ENCODE data around the gene GFOD2. TPM values are rescaled to one million over a fixed set of nuclear protein-coding genes. Genes with fewer than 3 reads are reported as not detected.
"Not testable (repeated sequence)": the region's sequence is repeated elsewhere in the genome, so short reads cannot be mapped to it uniquely, and the experiment has no call there.

Gene GFOD2
- total and polyA plus RNA-seq, 2 donors (not counting 3 experiments of a cell fraction or from before 2014, with no cell fraction given) = 38.1 to 47.5 TPM

DNA sequence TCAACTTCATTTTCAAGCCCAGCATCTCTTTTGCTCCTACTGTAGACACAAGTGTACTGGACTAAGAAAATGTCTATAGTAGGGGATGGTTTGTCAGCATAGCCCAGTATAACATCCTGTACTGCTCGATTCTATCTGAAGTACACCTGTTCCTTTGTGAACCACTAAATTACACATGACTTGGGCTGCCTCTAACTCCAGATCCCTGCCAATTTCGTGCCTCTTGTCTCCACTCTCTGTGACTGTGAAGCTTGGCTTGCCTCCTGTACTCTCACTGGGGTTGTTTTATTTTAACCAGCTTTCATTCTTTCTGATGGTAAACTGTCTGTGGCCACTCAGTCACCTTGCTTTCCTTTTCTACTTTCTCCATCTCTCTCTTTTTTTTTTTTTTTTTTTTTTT lies 24.5 kb downstream of the GFOD2 start:
- no peak overlapping the region for H3K4me3 ChIP-seq (replicated peaks in 1 of 3; ENCODE audit: insufficient read depth in 1 of 3, low read depth in 1 of 3, low read length in 3 of 3)
- POLR2A ChIA-PET = no interaction called here
- DNase-seq (ENCODE audit: low read depth, low spot score) (no peak), FAIRE-seq (no peak)
- peaks cover 2% of the 10 kb centered on the region for H4K20me1 ChIP-seq (replicated peaks; ENCODE audit: control insufficient read depth, extremely low read depth, insufficient read depth, low read length)
- TF ChIP-seq POLR2AphosphoS5 (IDR thresholded peaks at IDR 0.05; ENCODE audit: insufficient read depth, low read depth, low read length) (no peak), GATA2 (IDR thresholded peaks at IDR 0.05; ENCODE audit: insufficient read depth, insufficient read length, low read depth, low read length) (no peak), EZH2 (IDR thresholded peaks at IDR 0.05; ENCODE audit: borderline replicate concordance, low read depth, low read length, severe bottlenecking) (no peak), POLR2A (IDR thresholded peaks at IDR 0.05; ENCODE audit: low read depth, low read length) (no peak), MYC (IDR thresholded peaks at IDR 0.05; ENCODE audit: low read depth, low read length) (no peak), CTCF (IDR thresholded peaks at IDR 0.05; ENCODE audit: extremely low read depth in 1 of 2, insufficient read depth in 1 of 2, low read depth in 1 of 2, low read length in 2 of 2) (no peak), MAX (IDR thresholded peaks at IDR 0.05; ENCODE audit: insufficient read depth, insufficient read length) (no peak), JUN (IDR thresholded peaks at IDR 0.05; ENCODE audit: borderline replicate concordance, insufficient read depth, insufficient read length, low read depth) (no peak), FOS (IDR thresholded peaks at IDR 0.05; ENCODE audit: borderline replicate concordance, insufficient read depth, low read length) (no peak)
- CTCF ChIA-PET = interaction anchor here (0.7 kb wide), 1 partner anchor 174 kb away, joined by 4 read pairs; no protein-coding TSS in a partner anchor
- no peaks in the 10 kb centered on the region for H3K9me1 ChIP-seq (replicated peaks; ENCODE audit: control insufficient read depth, extremely low read depth, insufficient read depth, low read length)
- dilution Hi-C loops (cut with MboI; ENCODE audit: extremely low pct_ligation_motif_present, low sequenced_read_pairs) (loop anchor here (25.0 kb wide), 1 partner anchor 218 kb away; no protein-coding TSS in a partner anchor), intact Hi-C loops (cut with micrococcal nuclease) (no loop called here)
- H2AFZ ChIP-seq (ENCODE audit: low read depth, low read length) = no peak overlapping the region
- H3K27ac ChIP-seq (ENCODE audit: insufficient read depth, low read depth, low read length) = no peak overlapping the region
- H3K4me2 ChIP-seq (ENCODE audit: insufficient read depth, low read length) = no peak overlapping the region
- H3K4me1 ChIP-seq (ENCODE audit: control insufficient read depth, extremely low read depth, insufficient read depth, low read length) = no peaks in the 10 kb centered on the region
- peaks cover 39% of the 10 kb centered on the region for H3K79me2 ChIP-seq (ENCODE audit: control insufficient read depth, insufficient read depth, low read length)
- peaks cover 0 to 7% of the 10 kb centered on the region in 2 experiments for H3K36me3 ChIP-seq (ENCODE audit: control insufficient read depth in 2 of 2, extremely low read depth in 1 of 2, insufficient read depth in 2 of 2, low read length in 2 of 2)
- no peak overlapping the region for H3K9ac ChIP-seq (replicated peaks; ENCODE audit: extremely low read depth, insufficient read depth, low read length)
- BruUV-seq (replicated peaks) = no TSS peak
- H3K27me3 ChIP-seq (ENCODE audit: control insufficient read depth in 2 of 2, insufficient read depth in 2 of 2, low read length in 2 of 2) = no peaks in the 10 kb centered on the region
- no peaks in the 10 kb centered on the region for H3K9me3 ChIP-seq (replicated peaks; ENCODE audit: control insufficient read depth, insufficient read depth, low read length)

DNA sequence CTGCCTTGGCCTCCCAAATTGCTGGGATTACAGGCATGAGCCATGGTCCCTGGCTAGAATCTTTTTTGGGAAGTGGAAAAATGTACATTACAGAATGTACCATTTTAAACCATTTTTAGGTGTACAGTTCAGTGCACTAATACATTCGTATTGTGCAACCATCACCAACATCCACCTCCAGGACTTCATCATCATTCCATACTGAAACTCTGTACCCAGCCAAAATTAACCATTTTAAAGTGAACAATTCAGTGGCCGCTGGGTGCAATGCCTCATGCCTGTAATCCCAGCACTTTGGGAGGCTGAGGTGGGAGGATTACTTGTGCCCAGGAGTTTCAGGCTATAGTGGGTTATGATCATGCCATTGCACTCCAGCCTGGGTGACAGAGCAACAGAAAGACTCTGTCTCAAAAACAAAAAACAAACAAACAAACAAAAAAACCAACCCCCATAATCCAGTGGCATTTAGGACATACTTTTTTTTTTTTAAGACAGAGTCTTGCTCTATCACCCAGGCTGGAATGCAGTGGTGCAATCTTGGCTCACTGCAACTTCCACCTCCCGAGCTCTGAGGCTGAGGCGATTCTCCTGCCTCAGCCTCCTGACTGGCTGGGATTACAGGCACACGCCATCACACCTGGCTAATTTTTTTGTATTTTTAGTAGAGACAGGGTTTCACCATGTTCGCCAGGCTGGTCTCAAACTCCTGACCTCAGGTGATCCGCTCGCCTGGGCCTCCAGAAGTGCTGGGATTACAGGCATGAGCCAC lies 25.4 kb downstream of the GFOD2 start:
- H3K4me3 ChIP-seq (replicated peaks in 1 of 3; ENCODE audit: insufficient read depth in 1 of 3, low read depth in 1 of 3, low read length in 3 of 3); H3K4me1 ChIP-seq (ENCODE audit: control insufficient read depth, extremely low read depth, insufficient read depth, low read length); intact Hi-C loops (cut with micrococcal nuclease); H4K20me1 ChIP-seq (replicated peaks; ENCODE audit: control insufficient read depth, extremely low read depth, insufficient read depth, low read length); DNase-seq (ENCODE audit: low read depth, low spot score); H3K36me3 ChIP-seq (ENCODE audit: control insufficient read depth in 2 of 2, extremely low read depth in 1 of 2, insufficient read depth in 2 of 2, low read length in 2 of 2); H3K4me2 ChIP-seq (ENCODE audit: insufficient read depth, low read length); H3K27me3 ChIP-seq (ENCODE audit: control insufficient read depth in 2 of 2, insufficient read depth in 2 of 2, low read length in 2 of 2); POLR2A ChIA-PET; H3K9me3 ChIP-seq (replicated peaks; ENCODE audit: control insufficient read depth, insufficient read depth, low read length); BruUV-seq (replicated peaks); H3K9me1 ChIP-seq (replicated peaks; ENCODE audit: control insufficient read depth, extremely low read depth, insufficient read depth, low read length); H2AFZ ChIP-seq (ENCODE audit: low read depth, low read length); H3K27ac ChIP-seq (ENCODE audit: insufficient read depth, low read depth, low read length); H3K9ac ChIP-seq (replicated peaks; ENCODE audit: extremely low read depth, insufficient read depth, low read length); FAIRE-seq: not testable (repeated sequence)
- dilution Hi-C loops (cut with MboI; ENCODE audit: extremely low pct_ligation_motif_present, low sequenced_read_pairs) = loop anchor here (25.0 kb wide), 1 partner anchor 219 kb away; no protein-coding TSS in a partner anchor
- CTCF ChIA-PET = interaction anchor here (0.7 kb wide), 1 partner anchor 20 kb away, joined by 4 read pairs; no protein-coding TSS in a partner anchor
- H3K79me2 ChIP-seq (ENCODE audit: control insufficient read depth, insufficient read depth, low read length) = peaks cover 36% of the 10 kb centered on the region
